GM18517 (cell line): ENCODE data around the gene S100PBP.

Source experiments
- ATAC-seq: cut with Tn5 transposase; IDR thresholded peaks from one replicate; pipeline ENCODE4 v1.9.1; 2021; ENCODE audit warnings: mild to moderate bottlenecking, moderate library complexity; ENCODE audit not compliant: unreplicated experiment

S100PBP gene

DNA sequence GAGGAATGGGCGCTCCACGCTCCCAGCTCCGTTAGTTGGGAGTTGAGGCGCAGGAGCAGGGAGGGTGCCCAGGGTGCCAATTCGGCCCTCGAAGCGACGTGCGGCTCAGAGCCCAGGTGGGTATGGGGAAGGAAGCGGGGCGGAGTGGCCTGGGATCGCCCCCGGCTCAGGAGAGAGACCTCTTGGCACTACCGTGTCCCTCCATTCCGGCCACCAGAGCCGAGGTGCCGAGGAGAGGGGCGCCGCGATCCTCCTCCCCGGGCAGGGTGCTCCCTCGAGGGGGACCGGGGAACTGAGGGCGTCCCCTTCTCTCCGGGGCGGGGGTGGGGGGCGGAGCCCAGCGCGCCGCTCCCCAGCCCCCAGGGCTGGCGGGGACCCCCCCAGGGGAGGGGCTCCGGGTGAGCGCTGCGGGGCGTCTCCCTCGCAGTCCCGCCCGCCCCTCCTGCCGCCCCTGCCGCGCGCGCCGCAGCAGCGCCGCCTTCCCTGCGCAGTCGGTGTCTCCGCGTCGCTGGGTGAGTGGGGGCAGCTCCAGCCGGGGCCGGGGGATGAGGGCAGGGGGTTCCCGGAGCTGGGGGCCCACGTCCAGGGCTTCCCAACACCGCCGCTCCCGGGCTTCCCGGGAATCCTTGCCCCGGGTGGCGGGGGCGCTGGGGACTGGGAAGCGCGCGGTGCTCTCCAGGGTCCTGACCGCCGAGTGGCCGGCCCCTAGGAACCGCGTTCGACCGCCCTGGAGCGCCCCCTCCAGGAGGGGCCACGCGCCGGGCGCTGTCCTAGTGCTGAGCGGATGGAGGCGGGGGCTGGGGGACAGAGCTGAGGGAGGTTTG, 68.8 kb downstream of the S100PBP start, which contains the start of gene HPCA:
Gene HPCA, plus strand, starts transcription at position 488 of the 824 bp plus-strand sequence. CDS start 2,408 bp downstream, outside the sequence.
- no peak for ATAC-seq

DNA sequence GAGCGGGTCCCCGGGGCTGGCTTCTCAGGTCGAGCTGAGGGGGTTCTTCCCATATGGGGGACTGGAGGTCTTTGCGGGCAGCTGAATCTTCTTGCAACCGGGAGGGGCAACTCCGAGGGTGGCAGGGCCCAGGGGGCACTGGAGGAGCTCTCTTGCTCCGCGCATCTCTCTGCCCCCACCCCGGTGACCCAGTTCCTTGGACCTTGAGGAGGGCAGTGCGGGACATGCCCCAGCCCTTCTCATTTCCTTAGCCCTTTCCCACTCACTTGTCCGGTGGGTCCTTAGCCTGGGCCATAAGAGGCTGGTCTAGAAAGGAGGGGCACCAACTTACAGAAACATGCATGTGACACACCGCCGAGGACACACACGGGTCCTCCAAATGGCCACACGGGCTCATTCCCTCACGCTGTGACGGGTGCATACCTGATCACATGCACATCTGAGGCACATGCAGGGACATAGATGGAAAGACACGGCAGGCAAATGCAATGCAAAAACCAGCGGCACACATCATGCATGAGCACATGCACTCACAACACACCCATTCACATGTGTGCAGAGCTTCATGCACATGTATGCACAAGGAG, 69.5 kb downstream of the S100PBP start:
- ATAC-seq: no peak

GRCh38 chr1:32887623-32888022, 70.2 kb downstream of the S100PBP start:
- ATAC-seq: no peak

DNA sequence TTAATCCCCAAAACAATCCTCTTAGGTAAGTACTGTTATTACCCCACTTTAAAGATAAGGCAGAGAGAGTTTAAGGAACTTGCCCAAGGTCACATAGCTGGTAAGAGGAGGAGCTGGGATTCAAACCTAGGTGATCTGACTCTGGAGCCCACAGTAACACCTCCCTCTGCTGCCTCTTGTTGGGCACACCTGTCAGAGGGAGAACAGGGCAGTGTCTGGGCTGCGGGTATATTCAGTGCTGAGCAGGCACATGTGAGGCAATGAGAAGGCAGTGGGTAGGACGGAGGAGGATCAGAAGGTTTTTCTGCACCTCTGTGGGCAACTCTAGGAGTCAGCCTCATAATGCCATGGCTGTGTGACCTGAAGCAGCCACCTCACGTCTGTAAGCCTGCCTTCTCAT, 70.7 kb downstream of the S100PBP start:
- no peak for ATAC-seq

- ATAC-seq: no peak
Measured at GRCh38 chr1:32888677-32889420, 71.4 kb downstream of the S100PBP start.

DNA sequence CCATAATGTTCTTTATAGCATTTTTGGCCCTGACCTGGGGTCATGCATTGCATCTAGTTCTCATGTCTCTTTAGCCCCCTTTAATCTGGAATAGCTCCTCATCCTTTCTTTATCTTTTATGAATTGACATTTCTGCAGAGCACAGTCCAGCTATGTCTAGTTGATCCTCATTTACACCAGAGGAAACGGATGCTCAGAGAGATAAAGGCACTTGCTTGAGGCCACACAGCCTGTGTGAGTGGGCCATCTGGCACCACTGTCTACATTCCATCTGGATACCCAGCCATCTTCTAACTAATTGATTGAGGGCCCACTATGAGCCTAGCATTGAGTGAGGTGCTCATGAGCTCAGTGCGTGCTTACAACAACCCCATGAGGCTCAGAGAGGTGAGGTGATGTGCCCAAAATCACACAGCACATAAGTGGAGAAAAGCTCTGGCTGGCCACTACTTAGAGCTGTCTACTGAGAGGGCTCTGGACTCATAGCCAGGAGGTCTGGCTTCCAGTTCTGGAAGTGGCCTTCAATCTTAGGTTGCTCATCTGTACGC, 72.4 kb downstream of the S100PBP start:
- no peak for ATAC-seq

DNA sequence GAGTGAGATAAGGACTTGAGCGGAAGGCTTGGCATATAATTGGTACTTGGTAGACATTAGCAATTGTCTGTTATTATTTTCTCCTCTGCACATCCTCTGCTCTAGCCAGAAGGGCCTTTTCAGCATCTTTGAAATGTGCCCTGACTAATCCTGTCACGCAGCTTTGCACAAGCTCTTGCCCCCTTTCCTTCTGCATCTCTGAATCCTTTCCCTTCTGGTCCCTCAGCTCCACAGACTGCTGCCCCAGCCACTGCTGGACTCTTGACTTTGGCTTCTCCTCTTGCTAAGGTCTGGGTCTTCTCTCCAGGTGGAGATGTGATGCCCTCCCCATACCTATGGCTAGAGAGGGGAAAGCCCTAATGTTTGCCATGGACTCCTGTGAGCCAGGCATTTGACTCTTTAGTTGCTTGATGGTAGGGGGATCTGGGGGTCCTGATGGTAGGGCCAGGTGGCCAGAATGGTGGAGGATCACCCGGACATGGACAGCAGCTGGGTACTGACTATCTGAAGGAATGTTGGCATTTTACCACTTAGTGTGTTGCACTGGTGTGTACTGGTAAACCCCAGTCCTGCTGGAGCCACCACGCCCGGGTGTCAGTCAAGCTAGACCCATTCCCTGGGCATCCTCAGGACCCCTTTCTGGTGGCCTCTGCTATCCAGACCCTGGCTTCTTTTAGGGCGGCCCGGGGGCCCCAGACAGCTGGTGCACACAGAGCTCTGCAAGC, 73.2 kb downstream of the S100PBP start:
- no peak for ATAC-seq

GRCh38 chr1:32891241-32891570, 73.8 kb downstream of the S100PBP start:
- no peak for ATAC-seq

DNA sequence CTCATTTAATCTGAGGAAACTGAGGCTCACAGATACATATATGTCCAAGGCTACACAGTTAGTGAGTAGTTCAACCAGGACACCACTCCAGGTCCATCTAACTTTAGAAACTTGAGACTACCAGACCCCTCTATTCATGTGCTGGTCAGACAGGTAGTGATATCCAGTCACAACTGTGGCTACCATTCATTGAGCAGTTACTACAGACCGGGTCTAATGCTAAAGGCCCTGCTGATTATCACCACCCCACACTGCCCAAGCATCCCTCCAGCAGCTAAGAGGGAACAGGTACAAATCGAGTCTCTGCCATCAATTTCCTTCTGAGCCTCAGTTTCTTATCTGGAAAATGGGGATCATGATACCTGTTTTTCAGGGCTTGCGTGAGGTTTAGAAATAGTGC, 74.2 kb downstream of the S100PBP start:
- no peak for ATAC-seq

DNA sequence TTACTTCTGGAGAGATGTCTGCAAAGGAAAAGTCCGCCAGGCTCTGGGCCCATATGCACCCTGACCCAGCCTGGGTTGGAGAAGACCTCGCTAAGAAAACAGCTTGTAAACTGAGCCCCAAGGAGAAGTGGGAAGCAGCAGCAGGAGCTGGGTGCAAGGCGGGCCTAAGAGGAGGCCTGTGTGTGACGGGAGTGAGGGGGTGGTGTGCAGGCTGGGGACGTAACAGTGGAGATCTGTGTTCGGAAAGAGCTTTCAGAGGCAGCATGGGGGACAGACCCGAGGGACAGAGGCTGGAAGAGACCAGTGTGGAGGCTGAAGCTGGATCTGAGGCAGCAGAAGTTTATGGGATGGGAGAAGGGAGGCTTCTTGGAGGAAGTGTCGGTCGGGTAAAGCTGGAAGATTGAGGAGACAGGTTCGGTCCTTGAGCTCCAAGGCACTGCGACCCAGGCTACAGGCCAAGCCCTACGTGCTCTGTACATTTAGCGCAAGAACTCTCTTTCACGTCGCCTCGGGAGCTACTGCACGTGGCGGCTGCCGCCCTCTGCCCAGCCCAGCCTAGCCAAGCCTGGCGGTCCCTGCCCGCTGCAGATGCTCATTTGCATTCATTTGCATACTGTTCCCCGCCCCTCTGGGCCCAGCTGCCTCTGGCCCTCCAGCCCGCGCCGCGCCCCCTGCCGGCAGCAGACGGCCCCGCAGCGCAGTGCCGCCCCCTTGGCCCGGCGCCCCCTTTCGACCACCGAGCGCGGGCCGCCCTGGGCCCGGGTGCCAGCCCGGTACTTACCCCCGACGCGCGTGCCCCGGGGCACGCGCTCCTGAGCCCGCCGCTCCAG, 75.1 kb downstream of the S100PBP start:
- ATAC-seq: no peak

DNA sequence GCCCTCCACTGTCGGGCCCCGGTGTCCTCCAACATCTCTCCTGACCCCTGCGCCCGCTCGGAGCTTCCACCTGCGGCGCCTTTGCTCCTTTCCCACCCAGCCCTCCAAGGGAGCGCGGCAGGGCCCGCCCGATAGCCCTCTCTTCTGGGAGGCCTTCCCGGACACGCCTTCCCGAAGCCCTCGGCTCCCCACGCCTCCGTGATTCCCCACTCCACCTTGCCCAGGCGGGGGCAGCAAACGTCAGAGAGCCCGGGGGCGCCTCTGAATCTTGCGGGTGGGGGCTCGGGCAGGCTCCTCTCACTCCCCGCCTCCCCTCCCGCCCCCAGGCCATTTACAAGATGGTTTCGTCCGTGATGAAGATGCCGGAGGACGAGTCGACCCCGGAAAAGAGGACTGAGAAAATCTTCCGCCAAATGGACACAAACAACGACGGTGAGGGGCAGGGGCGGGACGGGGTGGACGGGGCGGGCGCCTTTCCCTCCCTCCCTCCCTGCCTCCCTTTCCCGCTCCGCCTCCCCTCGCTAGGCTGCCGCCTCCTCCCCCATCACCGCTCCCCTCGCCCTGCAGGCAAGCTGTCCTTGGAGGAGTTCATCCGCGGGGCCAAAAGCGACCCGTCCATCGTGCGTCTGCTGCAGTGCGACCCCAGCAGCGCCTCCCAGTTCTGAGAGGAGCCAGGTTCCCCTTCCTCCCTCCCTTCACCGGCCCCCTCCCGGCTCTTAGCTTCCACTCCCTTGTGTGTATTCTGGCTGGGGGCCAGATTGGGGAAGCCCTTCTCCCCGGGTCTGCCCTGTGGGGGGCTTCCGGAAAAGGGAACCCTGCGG, 76.0 kb downstream of the S100PBP start:
- no peak for ATAC-seq

GRCh38 chr1:32894019-32894600, 76.7 kb downstream of the S100PBP start:
- ATAC-seq: no peak

DNA sequence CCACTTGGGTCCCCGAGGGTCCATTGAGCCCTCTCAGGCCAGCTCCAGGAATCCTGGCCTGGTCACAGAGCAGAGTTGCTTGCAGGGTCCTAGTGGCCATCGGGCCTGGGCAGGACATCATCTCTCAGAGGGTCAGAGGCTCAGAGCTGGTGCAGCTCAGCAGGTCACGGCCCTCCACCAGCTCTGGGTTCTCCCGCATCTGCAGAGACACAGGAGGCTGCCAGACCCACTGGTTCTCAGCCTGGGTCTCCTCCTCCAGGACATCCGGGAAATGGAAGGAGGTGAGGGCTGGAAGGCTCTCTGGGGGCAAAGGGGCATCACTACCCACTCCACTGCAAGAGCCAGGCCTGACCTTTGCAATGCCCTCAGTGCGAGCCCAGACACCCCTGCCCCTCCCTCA, 77.2 kb downstream of the S100PBP start:
- ATAC-seq: no peak

GRCh38 chr1:32895325-32896215, 78.1 kb downstream of the S100PBP start:
- no peak for ATAC-seq

- ATAC-seq: no peak
Measured at GRCh38 chr1:32896451-32896850, 79.0 kb downstream of the S100PBP start.

- ATAC-seq: no peak
Measured at GRCh38 chr1:32897082-32898049, 79.9 kb downstream of the S100PBP start.

DNA sequence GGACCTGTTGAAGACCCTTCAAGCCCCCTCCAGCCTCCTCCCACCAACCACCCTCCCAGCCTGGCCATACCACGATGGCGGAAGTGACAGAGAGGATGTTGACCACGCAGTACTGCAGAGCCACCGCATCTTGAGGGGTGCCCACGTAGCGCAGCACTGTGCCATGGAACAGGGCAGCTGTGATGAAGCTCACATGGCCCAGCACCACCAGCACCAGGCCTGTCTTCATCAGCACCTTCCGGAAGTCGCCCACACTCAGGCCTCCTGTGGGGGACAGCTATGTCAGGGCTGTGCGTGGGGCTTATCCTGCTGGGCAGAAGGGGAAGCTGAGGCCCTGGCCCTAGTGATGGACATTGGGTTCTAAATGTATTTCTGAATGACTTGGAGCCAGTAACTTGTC, 80.6 kb downstream of the S100PBP start:
- ATAC-seq: no peak
